Colonic mucosa (tissue), 4 donors: ENCODE data around the gene SLC35D3. TPM values are rescaled to one million over a fixed set of nuclear protein-coding genes. Genes with fewer than 3 reads are reported as not detected.
"Not testable (repeated sequence)": the region's sequence is repeated elsewhere in the genome, so short reads cannot be mapped to it uniquely, and the experiment has no call there.

Source experiments
- DNase-seq: peaks from one replicate; pipeline ENCODE4 v3.0.0-alpha.2; 2020
- H3K27ac ChIP-seq: fragments of 200-600 bp; one replicate; pipeline ENCODE4 v1.8.0; 2021
- H3K27me3 ChIP-seq: fragments of 200-600 bp; one replicate; pipeline ENCODE4 v1.8.0; 2021
- H3K36me3 ChIP-seq: fragments of 200-600 bp; one replicate; pipeline ENCODE4 v1.8.0; 2021
- H3K4me1 ChIP-seq: fragments of 200-600 bp; one replicate; pipeline ENCODE4 v1.8.0; 2021; ENCODE audit warnings: mild to moderate bottlenecking
- H3K4me3 ChIP-seq: fragments of 200-600 bp; one replicate; pipeline ENCODE4 v1.8.0; 2021
- H3K9ac ChIP-seq, 2 donors: one replicate each; pipeline ENCODE4 v1.7.0; 2013; ENCODE audit warnings: control low read depth in 2 of 2, low read depth in 2 of 2, low read length in 2 of 2
- H3K9me3 ChIP-seq: fragments of 200-600 bp; one replicate; pipeline ENCODE4 v1.8.0; 2021
- CTCF ChIP-seq: fragments of 200-600 bp; IDR thresholded peaks from one replicate; pipeline ENCODE4 v1.8.0; 2022; ENCODE audit warnings: antibody characterized with exemption, mild to moderate bottlenecking
- intact Hi-C: fragments of 100-400 bp; cut with DNase I; formaldehyde crosslinking; loops from one replicate; pipeline ENCODE4 v1.14.1; 2022
- total RNA-seq, 2 donors: library from RNA; stranded (reverse); fragmentation: NEBNext Ultra II Directional in 1 of 2; extraction: Animal tissue kit (Norgen Biotek cat#: 25700) in 1 of 2; gene quantifications; one replicate each; pipeline ENCODE4 v1.2.1, GENCODE V29; 2021
- donor health status: healthy.
- donor health status: DM: no; HTN: no; CAD: no.
- donor health status: DM: no; HTN: no; CAD: no.

SLC35D3 gene
- total RNA-seq, 2 donors from 2014 or later, result 0.15 to 0.32 TPM

GRCh38 chr6:136895901-136896300, 26.2 kb upstream of the SLC35D3 start:
- Histone ChIP-seq H3K36me3 (no peaks in the 10 kb centered on the region), H3K27ac (no peak overlapping the region), H3K4me1 (no peaks in the 10 kb centered on the region), H3K9ac (no peak overlapping the region), H3K27me3 (no peaks in the 10 kb centered on the region), H3K9me3 (no peaks in the 10 kb centered on the region), H3K4me3 (no peak overlapping the region)
- TF ChIP-seq CTCF, result no peak
- DNase-seq, result no peak
- intact Hi-C loops, result no loop called here

GRCh38 chr6:136897071-136897470, 25.0 kb upstream of the SLC35D3 start:
- no peaks in the 10 kb centered on the region for H3K36me3 ChIP-seq
- H3K4me1 ChIP-seq, result no peaks in the 10 kb centered on the region
- no peak overlapping the region for H3K4me3 ChIP-seq
- intact Hi-C loops, result no loop called here
- TF ChIP-seq CTCF, result no peak
- no peaks in the 10 kb centered on the region for H3K9me3 ChIP-seq
- H3K9ac ChIP-seq, result no peak overlapping the region
- H3K27me3 ChIP-seq, result no peaks in the 10 kb centered on the region
- no peak for DNase-seq
- H3K27ac ChIP-seq, result no peak overlapping the region

- intact Hi-C loops, result no loop called here
- H3K36me3 ChIP-seq, result no peaks in the 10 kb centered on the region
Measured at GRCh38 chr6:136901212-136901784, 20.8 kb upstream of the SLC35D3 start.

GRCh38 chr6:136904477-136904876, 17.6 kb upstream of the SLC35D3 start:
- H3K27me3 ChIP-seq, H3K4me1 ChIP-seq, DNase-seq, H3K4me3 ChIP-seq, intact Hi-C loops, H3K36me3 ChIP-seq, H3K9ac ChIP-seq, H3K27ac ChIP-seq, H3K9me3 ChIP-seq: not testable (repeated sequence)

More at GRCh38 chr6:136901212-136901784, 20.8 kb upstream of the SLC35D3 start:
- Histone ChIP-seq H3K27ac (no peak overlapping the region), H3K4me1 (no peaks in the 10 kb centered on the region), H3K9ac (no peak overlapping the region), H3K4me3 (no peak overlapping the region), H3K27me3 (no peaks in the 10 kb centered on the region), H3K9me3 (no peaks in the 10 kb centered on the region)
- no peak for DNase-seq
- TF ChIP-seq CTCF, result no peak

- TF ChIP-seq CTCF, result no peak
- Histone ChIP-seq H3K36me3 (no peaks in the 10 kb centered on the region), H3K4me3 (no peak overlapping the region), H3K27me3 (no peaks in the 10 kb centered on the region), H3K9me3 (no peaks in the 10 kb centered on the region), H3K27ac (no peak overlapping the region), H3K9ac (no peak overlapping the region), H3K4me1 (no peaks in the 10 kb centered on the region)
- intact Hi-C loops, result no loop called here
- no peak for DNase-seq
Measured at GRCh38 chr6:136914947-136915346, 7.2 kb upstream of the SLC35D3 start.

- no peak for TF ChIP-seq CTCF
- no peak overlapping the region for H3K27ac ChIP-seq
- H3K9me3 ChIP-seq, result no peaks in the 10 kb centered on the region
- H3K9ac ChIP-seq, result no peak overlapping the region
- H3K4me3 ChIP-seq, result no peak overlapping the region
- intact Hi-C loops, result no loop called here
- peaks cover 9% of the 10 kb centered on the region for H3K4me1 ChIP-seq
- no peak for DNase-seq
- H3K27me3 ChIP-seq, result peaks cover 30% of the 10 kb centered on the region
- H3K36me3 ChIP-seq, result no peaks in the 10 kb centered on the region
Measured at GRCh38 chr6:136918706-136919105, 3.4 kb upstream of the SLC35D3 start.
